Neural cell (in vitro differentiated cells): ENCODE measurements around the gene MECR. TPM values are rescaled to one million over a fixed set of nuclear protein-coding genes. Genes with fewer than 3 reads are reported as not detected.

Experiments
- H2AFZ ChIP-seq: fragments of 200-600, 300-800 bp; sonication (generic), shearing (Covaris generic); 2 replicates; pipeline ENCODE4 v1.6.0; 2014; ENCODE audit warnings: low read depth, mild to moderate bottlenecking, antibody characterized with exemption, low read length, moderate library complexity
- H3F3A ChIP-seq: fragments of 200-600 bp; shearing (Covaris generic); 2 replicates; pipeline ENCODE4 v1.6.1; 2016; ENCODE audit warnings: mild to moderate bottlenecking, moderate library complexity, mixed read lengths, antibody characterized with exemption, low read length; ENCODE audit not compliant: insufficient read depth, poor library complexity, severe bottlenecking
- H3K27ac ChIP-seq: fragments of 200-600, 300-800 bp; sonication (generic), shearing (Covaris generic); 2 replicates; pipeline ENCODE4 v1.5.1; 2014; ENCODE audit warnings: mild to moderate bottlenecking, low read length, moderate library complexity
- H3K27me3 ChIP-seq: fragments of 300-800, 200-600 bp; sonication (generic), shearing (Covaris generic); 2 replicates; pipeline ENCODE4 v1.6.0; 2014; ENCODE audit warnings: mild to moderate bottlenecking, low read depth, low read length, moderate library complexity; ENCODE audit not compliant: insufficient read depth
- H3K36me3 ChIP-seq: fragments of 300-800, 200-600 bp; sonication (generic), shearing (Covaris generic); 2 replicates; pipeline ENCODE4 v1.5.1; 2014; ENCODE audit warnings: mild to moderate bottlenecking, antibody characterized with exemption, low read length, moderate library complexity; ENCODE audit not compliant: insufficient read depth
- H3K4me2 ChIP-seq: fragments of 300-800, 200-600 bp; sonication (generic), shearing (Covaris generic); 2 replicates; pipeline ENCODE4 v1.6.0; 2014; ENCODE audit warnings: mild to moderate bottlenecking, low read length
- H3K4me3 ChIP-seq: fragments of 300-800, 200-600 bp; sonication (generic), shearing (Covaris generic); 2 replicates; pipeline ENCODE4 v1.5.1; 2014; ENCODE audit warnings: mild to moderate bottlenecking, low read length, moderate library complexity
- H3K79me2 ChIP-seq: fragments of 200-600 bp; shearing (Covaris generic); replicated peaks from 2 replicates; pipeline ENCODE4 v1.6.0; 2014; ENCODE audit warnings: mild to moderate bottlenecking, low read length, moderate library complexity; ENCODE audit not compliant: insufficient read depth
- H3K9ac ChIP-seq: fragments of 300-800, 200-600 bp; sonication (generic), shearing (Covaris generic); 2 replicates; pipeline ENCODE4 v1.6.1; 2016; ENCODE audit warnings: mild to moderate bottlenecking, low read length, mixed read lengths
- H3K9me2 ChIP-seq: fragments of 200-600 bp; shearing (Covaris generic); 2 replicates; pipeline ENCODE4 v1.6.1; 2016; ENCODE audit warnings: mild to moderate bottlenecking, low read length, mixed read lengths; ENCODE audit not compliant: insufficient read depth
- H3K9me3 ChIP-seq: fragments of 200-600, 300-800 bp; sonication (generic), shearing (Covaris generic); 2 replicates; pipeline ENCODE4 v1.6.1; 2016; ENCODE audit warnings: mild to moderate bottlenecking, mixed run types, low read length, moderate library complexity, mixed read lengths
- H4K20me1 ChIP-seq: fragments of 200-600 bp; shearing (Covaris generic); 2 replicates; pipeline ENCODE4 v1.6.1; 2016; ENCODE audit warnings: mild to moderate bottlenecking, mixed run types; ENCODE audit not compliant: insufficient read depth
- CTCF ChIP-seq: fragments of 450-650 bp; IDR thresholded peaks from 2 replicates; pipeline ENCODE4 v1.5.1; 2014; ENCODE audit warnings: antibody characterized with exemption, mild to moderate bottlenecking, moderate library complexity; ENCODE audit not compliant: poor library complexity, severe bottlenecking
- EP300 ChIP-seq: fragments of 450-650 bp; conservative IDR thresholded peaks from 2 replicates; pipeline ENCODE4 v1.6.1; 2014; ENCODE audit warnings: antibody characterized with exemption, mild to moderate bottlenecking, moderate library complexity; ENCODE audit not compliant: poor library complexity, severe bottlenecking
- EZH2 ChIP-seq: fragments of 200-600, 300-800 bp; shearing (Covaris generic), sonication (generic); IDR thresholded peaks from 2 replicates; pipeline ENCODE4 v1.6.1; 2014; ENCODE audit warnings: antibody characterized with exemption, low read length, borderline replicate concordance, mild to moderate bottlenecking; ENCODE audit not compliant: insufficient read depth, poor library complexity, severe bottlenecking
- MXI1 ChIP-seq: fragments of 450-650 bp; conservative IDR thresholded peaks from 2 replicates; pipeline ENCODE4 v1.6.1; 2014; ENCODE audit warnings: antibody characterized with exemption, mild to moderate bottlenecking; ENCODE audit not compliant: poor library complexity, severe bottlenecking
- POLR2AphosphoS5 ChIP-seq: IDR thresholded peaks from 2 replicates; pipeline ENCODE4 v1.6.1; 2012
- RAD21 ChIP-seq: fragments of 450-650 bp; conservative IDR thresholded peaks from 2 replicates; pipeline ENCODE4 v1.6.1; 2014; ENCODE audit warnings: antibody characterized with exemption, mild to moderate bottlenecking, moderate library complexity
- REST ChIP-seq: IDR thresholded peaks from 2 replicates; pipeline ENCODE4 v1.6.1; 2012; ENCODE audit warnings: borderline replicate concordance
- SMC3 ChIP-seq: fragments of 450-650 bp; conservative IDR thresholded peaks from 2 replicates; pipeline ENCODE4 v1.6.1; 2014; ENCODE audit warnings: antibody characterized with exemption, mild to moderate bottlenecking, moderate library complexity; ENCODE audit not compliant: poor library complexity
- TAF1 ChIP-seq: IDR thresholded peaks from 2 replicates; pipeline ENCODE4 v1.6.1; 2012; ENCODE audit warnings: low read depth
- polyA plus RNA-seq: library from polyadenylated mRNA; depleted of rRNA; stranded (reverse); fragments of >200 nt; gene quantifications from 2 replicates; pipeline ENCODE4 v1.2.3, GENCODE V29; 2014

The MECR gene
- polyA plus RNA-seq, 1 donor from 2014 or later: 14.0 TPM

- H3K9me3 ChIP-seq: no peaks in the 10 kb centered on the region
- H3F3A ChIP-seq: no peaks in the 10 kb centered on the region
- H3K79me2 ChIP-seq: no peaks in the 10 kb centered on the region
- H4K20me1 ChIP-seq: no peaks in the 10 kb centered on the region
- H3K36me3 ChIP-seq: no peaks in the 10 kb centered on the region
- TF ChIP-seq REST: no peak
- no peak for TF ChIP-seq EP300
- TF ChIP-seq SMC3: no peak
- TF ChIP-seq CTCF: no peak
- TF ChIP-seq RAD21: no peak
- no peak for TF ChIP-seq MXI1
- TF ChIP-seq POLR2AphosphoS5: no peak
- TF ChIP-seq TAF1: no peak
- no peak for TF ChIP-seq EZH2
- H3K4me3 ChIP-seq: no peak overlapping the region
- H3K4me2 ChIP-seq: no peak overlapping the region
- no peak overlapping the region for H2AFZ ChIP-seq
- no peaks in the 10 kb centered on the region for H3K9me2 ChIP-seq
- no peak overlapping the region for H3K27ac ChIP-seq
- no peak overlapping the region for H3K9ac ChIP-seq
- H3K27me3 ChIP-seq: no peaks in the 10 kb centered on the region
These were observed 14.5 kb upstream of the MECR start for GRCh38 chr1:29245261-29245660.

GRCh38 chr1:29243871-29244200 is 13.1 kb upstream of the MECR start:
- no peak overlapping the region for H3K9ac ChIP-seq

More at GRCh38 chr1:29243871-29244200, 13.1 kb upstream of the MECR start:
- Histone ChIP-seq H3F3A (no peaks in the 10 kb centered on the region), H3K27me3 (peaks cover 9% of the 10 kb centered on the region), H3K4me2 (no peak overlapping the region), H2AFZ (no peak overlapping the region), H3K9me3 (no peaks in the 10 kb centered on the region), H4K20me1 (no peaks in the 10 kb centered on the region), H3K36me3 (no peaks in the 10 kb centered on the region), H3K4me3 (no peak overlapping the region), H3K79me2 (no peaks in the 10 kb centered on the region), H3K27ac (no peak overlapping the region), H3K9me2 (no peaks in the 10 kb centered on the region)
- no peak for TF ChIP-seq SMC3
- TF ChIP-seq RAD21: no peak
- no peak for TF ChIP-seq CTCF
- no peak for TF ChIP-seq MXI1
- no peak for TF ChIP-seq REST
- no peak for TF ChIP-seq EZH2
- no peak for TF ChIP-seq POLR2AphosphoS5
